ENCODE data around the gene PSMB3.

Gene PSMB3

GRCh38 chr17:38742411-38743308, 9.9 kb upstream of the PSMB3 start:
- peaks cover 10% of the 10 kb centered on the region for H3K4me1 ChIP-seq (ENCODE audit: insufficient read depth, poor library complexity, severe bottlenecking)
- H3K27ac ChIP-seq (ENCODE audit: poor library complexity, severe bottlenecking), result peak overlapping the region; percentile 40
- ATAC-seq (ENCODE audit: low read depth), result peak; percentile 81
- TF ChIP-seq CTCF (IDR thresholded peaks at IDR 0.05; ENCODE audit: poor library complexity, severe bottlenecking), result no peak
- DNase-seq (ENCODE audit: low spot score), result no peak
- no peaks in the 10 kb centered on the region for H3K27me3 ChIP-seq (ENCODE audit: insufficient read depth, poor library complexity, severe bottlenecking)
- H3K9me3 ChIP-seq (ENCODE audit: severe bottlenecking), result no peaks in the 10 kb centered on the region
- H3K36me3 ChIP-seq (ENCODE audit: low read depth), result peaks cover 28% of the 10 kb centered on the region
- H3K4me3 ChIP-seq (ENCODE audit: severe bottlenecking), result no peak overlapping the region

GRCh38 chr17:38743556-38744171, 8.9 kb upstream of the PSMB3 start:
- no peaks in the 10 kb centered on the region for H3K27me3 ChIP-seq (ENCODE audit: insufficient read depth, poor library complexity, severe bottlenecking)
- H3K36me3 ChIP-seq (ENCODE audit: low read depth), result peaks cover 19% of the 10 kb centered on the region
- no peak overlapping the region for H3K4me3 ChIP-seq (ENCODE audit: severe bottlenecking)
- H3K4me1 ChIP-seq (ENCODE audit: insufficient read depth, poor library complexity, severe bottlenecking), result peaks cover 10% of the 10 kb centered on the region
- TF ChIP-seq CTCF (IDR thresholded peaks at IDR 0.05; ENCODE audit: poor library complexity, severe bottlenecking), result no peak
- ATAC-seq (ENCODE audit: low read depth), result no peak
- no peaks in the 10 kb centered on the region for H3K9me3 ChIP-seq (ENCODE audit: severe bottlenecking)
- no peak overlapping the region for H3K27ac ChIP-seq (ENCODE audit: poor library complexity, severe bottlenecking)
- DNase-seq (ENCODE audit: low spot score), result no peak

- DNase-seq (ENCODE audit: low spot score) (no peak), ATAC-seq (ENCODE audit: low read depth) (no peak)
- Histone ChIP-seq H3K4me3 (ENCODE audit: severe bottlenecking) (no peak overlapping the region), H3K27ac (ENCODE audit: poor library complexity, severe bottlenecking) (no peak overlapping the region), H3K9me3 (ENCODE audit: severe bottlenecking) (no peaks in the 10 kb centered on the region), H3K27me3 (ENCODE audit: insufficient read depth, poor library complexity, severe bottlenecking) (no peaks in the 10 kb centered on the region), H3K4me1 (ENCODE audit: insufficient read depth, poor library complexity, severe bottlenecking) (peaks cover 10% of the 10 kb centered on the region), H3K36me3 (ENCODE audit: low read depth) (0 out of 2 replicates have a peak, but pooled peaks cover 5% of the 10 kb centered on the region)
- no peak for TF ChIP-seq CTCF (IDR thresholded peaks at IDR 0.05; ENCODE audit: poor library complexity, severe bottlenecking)
Observed at GRCh38 chr17:38745545-38745944, 7.0 kb upstream of the PSMB3 start.

- peaks cover 10% of the 10 kb centered on the region for H3K4me1 ChIP-seq (ENCODE audit: insufficient read depth, poor library complexity, severe bottlenecking)
- TF ChIP-seq CTCF (IDR thresholded peaks at IDR 0.05; ENCODE audit: poor library complexity, severe bottlenecking), result no peak
- no peak for ATAC-seq (ENCODE audit: low read depth)
- 0 out of 2 replicates have a peak, but pooled peaks cover 5% of the 10 kb centered on the region for H3K36me3 ChIP-seq (ENCODE audit: low read depth)
- DNase-seq (ENCODE audit: low spot score), result no peak
- H3K27ac ChIP-seq (ENCODE audit: poor library complexity, severe bottlenecking), result peak overlapping the region; percentile 84
- peak overlapping the region; percentile 76 for H3K4me3 ChIP-seq (ENCODE audit: severe bottlenecking)
- no peaks in the 10 kb centered on the region for H3K27me3 ChIP-seq (ENCODE audit: insufficient read depth, poor library complexity, severe bottlenecking)
- H3K9me3 ChIP-seq (ENCODE audit: severe bottlenecking), result no peaks in the 10 kb centered on the region
Observed at GRCh38 chr17:38746004-38746848, 6.3 kb upstream of the PSMB3 start.

Data from RWPE2 (cell line).